NCI-H2171 treated with DMSO at 0.1 percent for 48 hours (cell line): ENCODE measurements around the gene ARHGEF11.

Experiments
- DNase-seq: peaks from one replicate; lab custom pipeline; 2025; lab: John Stamatoyannopoulos, UW

The ARHGEF11 gene

GRCh38 chr1:156910309-156910782 lies 135.2 kb downstream of the ARHGEF11 start:
- DNase-seq, result no peak

- no peak for DNase-seq
Measured at GRCh38 chr1:156909671-156910070, 135.9 kb downstream of the ARHGEF11 start.

- no peak for DNase-seq
Measured at GRCh38 chr1:156908955-156909354, 136.6 kb downstream of the ARHGEF11 start.

GRCh38 chr1:156908541-156908940 lies 137.0 kb downstream of the ARHGEF11 start:
- no peak for DNase-seq

- DNase-seq, result no peak
Measured at GRCh38 chr1:156906206-156906906, 139.2 kb downstream of the ARHGEF11 start.

GRCh38 chr1:156905651-156906050 lies 139.9 kb downstream of the ARHGEF11 start:
- DNase-seq, result no peak

GRCh38 chr1:156905176-156905575 lies 140.4 kb downstream of the ARHGEF11 start:
- DNase-seq, result no peak

- DNase-seq, result no peak
Measured at GRCh38 chr1:156904187-156904959, 141.2 kb downstream of the ARHGEF11 start.

- DNase-seq, result no peak
Measured at GRCh38 chr1:156903328-156904091, 142.0 kb downstream of the ARHGEF11 start.

- DNase-seq, result no peak
Measured at GRCh38 chr1:156901966-156902915, 143.3 kb downstream of the ARHGEF11 start.

- DNase-seq, result no peak
Measured at GRCh38 chr1:156901590-156901900, 144.0 kb downstream of the ARHGEF11 start.

GRCh38 chr1:156900896-156901589 lies 144.5 kb downstream of the ARHGEF11 start:
- DNase-seq, result no peak

- DNase-seq, result no peak
Measured at GRCh38 chr1:156899956-156900718, 145.4 kb downstream of the ARHGEF11 start.

- no peak for DNase-seq
Measured at GRCh38 chr1:156898971-156899664, 146.4 kb downstream of the ARHGEF11 start.

GRCh38 chr1:156898161-156898566 lies 147.4 kb downstream of the ARHGEF11 start:
- no peak for DNase-seq

- no peak for DNase-seq
Measured at GRCh38 chr1:156897078-156897825, 148.3 kb downstream of the ARHGEF11 start.

- DNase-seq, result no peak
Measured at GRCh38 chr1:156896490-156897033, 149.0 kb downstream of the ARHGEF11 start.

- no peak for DNase-seq
Measured at GRCh38 chr1:156895927-156896326, 149.6 kb downstream of the ARHGEF11 start.

- no peak for DNase-seq
Measured at GRCh38 chr1:156895455-156895812, 150.1 kb downstream of the ARHGEF11 start.
